ENCODE measurements around the gene TMEM258.

TMEM258 gene

GRCh38 chr11:61757213-61757862 lies 35.1 kb downstream of the TMEM258 start:
- no peak for DNase-seq (ENCODE audit: low read depth)

GRCh38 chr11:61756452-61757212 lies 35.8 kb downstream of the TMEM258 start:
- no peak for DNase-seq (ENCODE audit: low read depth)

- no peak for DNase-seq (ENCODE audit: low read depth)
Observed at GRCh38 chr11:61756147-61756451, 36.3 kb downstream of the TMEM258 start.

- no peak for DNase-seq (ENCODE audit: low read depth)
Observed at GRCh38 chr11:61754534-61755482, 37.6 kb downstream of the TMEM258 start.

GRCh38 chr11:61753672-61754071 lies 38.7 kb downstream of the TMEM258 start:
- no peak for DNase-seq (ENCODE audit: low read depth)

- no peak for DNase-seq (ENCODE audit: low read depth)
Observed at GRCh38 chr11:61752925-61753521, 39.4 kb downstream of the TMEM258 start.

GRCh38 chr11:61752117-61752924 lies 40.1 kb downstream of the TMEM258 start, which contains the start of gene MYRF:
TSS of gene MYRF (plus strand) at chr11:61752636. CDS start at chr11:61752745, 109 bp downstream.
- peak; percentile 42 for DNase-seq (ENCODE audit: low read depth)

- DNase-seq (ENCODE audit: low read depth) = no peak
Observed at GRCh38 chr11:61751384-61751783, 41.0 kb downstream of the TMEM258 start.

- DNase-seq (ENCODE audit: low read depth) = no peak
Observed at GRCh38 chr11:61750631-61751273, 41.6 kb downstream of the TMEM258 start.

GRCh38 chr11:61749591-61750217 lies 42.7 kb downstream of the TMEM258 start:
- no peak for DNase-seq (ENCODE audit: low read depth)

- no peak for DNase-seq (ENCODE audit: low read depth)
Observed at GRCh38 chr11:61747967-61748285, 44.5 kb downstream of the TMEM258 start.

GRCh38 chr11:61747192-61747966 lies 45.0 kb downstream of the TMEM258 start:
- DNase-seq (ENCODE audit: low read depth) = peak; percentile 28

- DNase-seq (ENCODE audit: low read depth) = no peak
Observed at GRCh38 chr11:61746442-61747191, 45.8 kb downstream of the TMEM258 start.

- DNase-seq (ENCODE audit: low read depth) = no peak
Observed at GRCh38 chr11:61745781-61746441, 46.5 kb downstream of the TMEM258 start.

GRCh38 chr11:61744609-61745156 lies 47.7 kb downstream of the TMEM258 start:
- DNase-seq (ENCODE audit: low read depth) = no peak

- DNase-seq (ENCODE audit: low read depth) = no peak
Observed at GRCh38 chr11:61744181-61744580, 48.2 kb downstream of the TMEM258 start.

- DNase-seq (ENCODE audit: low read depth) = no peak
Observed at GRCh38 chr11:61743486-61744095, 48.8 kb downstream of the TMEM258 start.

- DNase-seq (ENCODE audit: low read depth) = no peak
Observed at GRCh38 chr11:61742391-61742790, 50.0 kb downstream of the TMEM258 start.
